ENCODE data around the gene FSD2. TPM values are rescaled to one million over a fixed set of nuclear protein-coding genes. Genes with fewer than 3 reads are reported as not detected.

The FSD2 gene
- total RNA-seq (2022; extraction: Qiagen RNA extraction; ENCODE audit: low read depth), result not detected in 5 replicates

DNA sequence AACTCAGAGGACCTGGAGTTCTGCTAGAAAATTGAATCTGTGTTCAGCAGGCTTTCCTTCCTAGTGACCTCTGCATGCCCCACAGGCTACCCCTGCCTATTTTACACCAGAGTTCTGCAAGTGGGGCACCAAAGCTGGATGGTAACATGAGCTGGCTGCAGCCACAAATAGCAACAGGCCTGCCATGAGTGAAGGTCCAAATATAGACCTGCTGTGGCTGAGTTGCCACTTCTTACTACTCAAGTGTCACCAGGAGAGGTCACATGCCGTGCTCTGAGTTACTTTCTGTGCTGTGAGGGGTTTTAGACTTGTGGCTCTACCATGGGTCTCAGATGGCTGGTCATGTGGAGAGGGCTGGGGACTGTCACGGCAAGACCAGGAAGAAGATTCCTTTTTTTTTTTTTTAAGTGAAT, at the start of gene FSD2:
Gene FSD2 (minus strand): TSS at position 76 of the 413 bp plus-strand sequence. CDS start 18,679 bp downstream, outside the sequence.

DNA sequence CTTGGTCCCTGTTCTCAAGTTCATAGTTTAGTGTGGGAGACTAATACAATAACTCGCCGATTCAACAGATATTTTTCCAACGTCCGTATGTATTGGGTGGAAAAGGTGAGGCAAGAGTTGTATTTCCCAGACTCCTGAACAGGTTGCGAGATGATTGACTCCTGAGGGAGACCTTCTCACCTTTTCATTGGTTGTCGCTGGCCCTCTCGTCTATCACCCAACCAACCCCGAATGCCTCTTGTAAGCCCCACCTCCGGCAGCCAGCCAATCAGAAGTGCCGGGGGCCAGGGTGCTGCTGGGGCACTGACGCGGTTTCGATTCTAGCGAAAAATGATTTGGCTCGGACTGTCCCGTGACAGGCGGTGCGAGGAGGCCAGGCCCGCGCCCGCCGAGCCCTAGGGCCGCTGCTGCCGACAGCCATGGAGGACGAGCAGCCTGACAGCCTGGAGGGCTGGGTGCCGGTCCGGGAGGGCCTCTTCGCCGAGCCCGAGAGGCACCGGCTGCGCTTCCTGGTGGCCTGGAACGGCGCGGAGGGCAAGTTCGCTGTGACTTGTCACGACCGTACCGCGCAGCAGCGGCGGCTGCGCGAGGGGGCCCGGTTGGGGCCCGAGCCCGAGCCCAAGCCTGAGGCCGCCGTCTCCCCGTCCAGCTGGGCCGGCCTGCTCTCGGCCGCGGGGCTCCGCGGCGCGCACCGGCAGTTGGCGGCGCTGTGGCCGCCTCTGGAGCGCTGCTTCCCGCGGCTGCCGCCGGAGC, 3.6 kb upstream of the FSD2 start, which contains the start of gene WHAMM:
Gene WHAMM (plus strand): TSS at position 321 of the 753 bp plus-strand sequence. CDS start 99 bp downstream, at position 420.

DNA sequence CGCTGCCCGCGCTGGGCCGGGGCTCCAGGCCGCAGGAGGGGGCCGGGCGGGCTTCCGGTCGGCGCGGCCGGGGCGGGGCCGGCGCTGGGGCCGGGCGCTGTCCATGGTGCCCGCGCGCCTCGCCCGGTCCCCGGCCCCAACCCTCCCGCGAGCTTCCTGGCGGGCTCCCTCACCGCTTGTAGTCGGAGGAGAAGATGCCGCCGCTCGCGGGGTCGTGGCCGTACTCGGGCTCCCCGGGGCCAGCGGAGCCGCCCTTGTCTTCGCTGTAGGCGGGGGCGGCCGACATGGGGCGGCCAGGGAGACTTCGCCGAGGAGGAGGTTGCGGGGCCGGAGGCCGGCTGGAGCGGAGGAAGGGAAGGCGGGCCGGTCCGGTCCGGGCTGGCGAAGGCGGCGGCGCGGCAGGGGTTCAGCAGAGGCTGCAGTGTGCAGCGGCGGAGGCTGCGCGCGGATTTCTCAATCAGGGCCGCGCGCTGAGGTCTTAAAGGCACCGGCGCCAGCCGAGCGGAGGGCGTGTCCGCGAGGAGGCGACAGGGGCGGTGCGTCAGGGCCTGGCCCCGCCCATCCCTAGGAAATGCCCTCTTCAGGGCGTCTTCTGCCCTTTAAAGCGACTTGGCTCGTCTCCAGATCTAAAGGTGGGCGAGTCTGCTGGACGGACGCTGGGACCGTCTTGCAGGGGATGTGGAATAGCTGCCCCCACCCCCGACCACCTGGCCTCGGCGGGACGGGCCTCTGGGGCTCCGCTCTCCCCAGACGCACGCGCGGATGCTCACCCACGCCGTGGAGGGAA, 96.3 kb downstream of the FSD2 start, which contains the start of gene AP3B2:
Gene AP3B2 (minus strand): TSS at position 455 of the 787 bp plus-strand sequence. CDS start 169 bp downstream, at position 286.

Other genes starting within 250 kb of the FSD2 start
- 2.8 to 4.0 TPM (median 3.8 TPM) in 5 replicates for gene CPEB1, start 158.7 kb downstream of the FSD2 start, total RNA-seq (2022; extraction: Qiagen RNA extraction; ENCODE audit: low read depth)
- gene AP3B2, start 96.2 kb downstream of the FSD2 start, total RNA-seq (2022; extraction: Qiagen RNA extraction; ENCODE audit: low read depth), result 0.31 to 0.90 TPM (median 0.42 TPM) in 5 replicates
- gene WHAMM, start 3.6 kb upstream of the FSD2 start, total RNA-seq (2022; extraction: Qiagen RNA extraction; ENCODE audit: low read depth), result 6.8 to 7.8 TPM (median 7.5 TPM) in 5 replicates
- 11.5 to 13.1 TPM (median 12.7 TPM) in 5 replicates for gene HOMER2, start 146.7 kb upstream of the FSD2 start, total RNA-seq (2022; extraction: Qiagen RNA extraction; ENCODE audit: low read depth)
- gene RAMAC, start 180.1 kb upstream of the FSD2 start, total RNA-seq (2022; extraction: Qiagen RNA extraction; ENCODE audit: low read depth), result 39.0 to 61.3 TPM (median 43.3 TPM) in 5 replicates
- gene C15orf40, start 205.6 kb upstream of the FSD2 start, total RNA-seq (2022; extraction: Qiagen RNA extraction; ENCODE audit: low read depth), result 42.1 to 56.1 TPM (median 47.1 TPM) in 5 replicates